Measurements from ENCODE around the gene UPP1. TPM values are rescaled to one million over a fixed set of nuclear protein-coding genes. Genes with fewer than 3 reads are reported as not detected.

Gene UPP1
- total RNA-seq, result 42.9 and 47.9 TPM in 2 replicates

GRCh38 chr7:48089046-48090003, at the start of gene UPP1:
UPP1 (plus strand) TSS chr7:48089265; CDS start chr7:48094784, 5,519 bp downstream.

Other genes starting within 250 kb of the UPP1 start
- 0.18 TPM in 1 of 2 replicates, not detected in the other for gene PKD1L1, start 140.8 kb upstream of the UPP1 start, total RNA-seq
- 19.9 and 26.4 TPM in 2 replicates for gene HUS1, start 109.7 kb upstream of the UPP1 start, total RNA-seq
- gene SUN3, start 60.2 kb upstream of the UPP1 start, total RNA-seq, result not detected in 2 replicates
- 0.18 TPM in 1 of 2 replicates, not detected in the other for gene C7orf57, start 53.7 kb upstream of the UPP1 start, total RNA-seq
- not detected in 2 replicates for gene ABCA13, start 82.2 kb downstream of the UPP1 start, total RNA-seq

Data from myometrial cell (primary cell).